GM12878 (cell line): ENCODE data around the gene NLRP7. TPM values are rescaled to one million over a fixed set of nuclear protein-coding genes. Genes with fewer than 3 reads are reported as not detected.

Experiments used
- ATAC-seq: fragments of 200-7000 bp; cut with Tn5 transposase; 3 replicates; pipeline ENCODE4 v1.9.1; 2020; ENCODE audit warnings: mild to moderate bottlenecking, moderate library complexity
- BruUV-seq: library from RNA; stranded (reverse); fragments of 400-500 nt; replicated peaks from 2 replicates; lab custom pipeline; 2021; lab: Mats Ljungman, UMichigan
- CTCF ChIA-PET: fragments of 300-600 bp; sonication (Branson Sonifier 250); formaldehyde crosslinking; extraction: SDS; loops from one replicate; lab custom pipeline; 2021; ENCODE audit warnings: inconsistent platforms; lab: Yijun Ruan, JAX
- POLR2A ChIA-PET: fragments of 350-600 bp; formaldehyde crosslinking; extraction: SDS; loops from one replicate; lab custom pipeline; 2021; ENCODE audit warnings: inconsistent platforms; lab: Charles Lee
- RAD21 ChIA-PET: fragments of 300-600 bp; sonication (Branson Sonifier 250); formaldehyde crosslinking; loops from one replicate; lab custom pipeline; 2023; ENCODE audit warnings: antibody characterized with exemption; ENCODE audit not compliant: unreplicated experiment; lab: Charles Lee
- SMC1A ChIA-PET: fragments of 300-600 bp; sonication (Branson Sonifier 250); formaldehyde crosslinking; loops from one replicate; lab custom pipeline; 2023; ENCODE audit not compliant: unreplicated experiment, uncharacterized antibody; lab: Charles Lee
- DNase-seq: peaks from one replicate; pipeline ENCODE4 v3.0.0-alpha.2; 2011; ENCODE audit warnings: low read depth, low spot score
- FAIRE-seq: peaks from 3 replicates; lab custom pipeline; 2011; peaks lifted over from hg19 to GRCh38; lab: Jason Lieb, UNC
- H2AFZ ChIP-seq: 2 replicates; pipeline ENCODE4 v1.6.0; 2011; ENCODE audit warnings: low read depth, low read length, control low read depth; ENCODE audit not compliant: control insufficient read depth
- H3K27ac ChIP-seq: 2 replicates; pipeline ENCODE4 v1.5.1; 2011; ENCODE audit warnings: control low read depth; ENCODE audit not compliant: control insufficient read depth, insufficient read depth
- H3K27me3 ChIP-seq, 2 experiments: replicated peaks in 1 of 2; 2 replicates each; pipeline versions ENCODE4 v1.6.0 to v1.6.1; 2011; ENCODE audit warnings: low read length in 1 of 2; ENCODE audit not compliant: control insufficient read depth in 2 of 2, insufficient read depth in 2 of 2
- H3K36me3 ChIP-seq, 2 experiments: 2 replicates each; pipeline ENCODE4 v1.5.1; 2011; ENCODE audit warnings: low read length in 1 of 2; ENCODE audit not compliant: control insufficient read depth in 2 of 2, insufficient read depth in 2 of 2
- H3K4me1 ChIP-seq: 2 replicates; pipeline ENCODE4 v1.6.1; 2011; ENCODE audit warnings: mild to moderate bottlenecking, low read length, moderate library complexity, mixed read lengths; ENCODE audit not compliant: control insufficient read depth, insufficient read depth
- H3K4me2 ChIP-seq: 2 replicates; pipeline ENCODE4 v1.6.0; 2011; ENCODE audit warnings: control low read depth; ENCODE audit not compliant: control insufficient read depth, insufficient read depth
- H3K4me3 ChIP-seq: fragments of 200-600 bp; sonication (generic); 2 replicates; pipeline ENCODE4 v1.5.1; 2016
- H3K79me2 ChIP-seq: 2 replicates; pipeline ENCODE4 v1.6.0; 2011; ENCODE audit warnings: low read length; ENCODE audit not compliant: control insufficient read depth, insufficient read depth
- H3K9ac ChIP-seq: 2 replicates; pipeline ENCODE4 v1.8.0; 2011; ENCODE audit warnings: low read length, control low read depth, mixed read lengths; ENCODE audit not compliant: control insufficient read depth, insufficient read depth
- H3K9me3 ChIP-seq: replicated peaks from 3 replicates; pipeline ENCODE4 v1.5.1; 2011; ENCODE audit warnings: mild to moderate bottlenecking, low read length; ENCODE audit not compliant: control insufficient read depth, insufficient read depth
- H4K20me1 ChIP-seq: 2 replicates; pipeline ENCODE4 v1.6.0; 2011; ENCODE audit not compliant: control insufficient read depth, insufficient read depth
- ATF2 ChIP-seq: IDR thresholded peaks from 2 replicates; pipeline ENCODE4 v1.6.1; 2012; ENCODE audit warnings: low read length, inconsistent platforms
- BACH1 ChIP-seq: fragments of 450-650 bp; IDR thresholded peaks from 2 replicates; pipeline ENCODE4 v1.6.1; 2017; ENCODE audit warnings: mild to moderate bottlenecking, borderline replicate concordance
- BCL11A ChIP-seq: IDR thresholded peaks from 2 replicates; pipeline ENCODE4 v1.6.1; 2011; ENCODE audit warnings: low read depth, low read length
- BRCA1 ChIP-seq: IDR thresholded peaks from 2 replicates; pipeline ENCODE4 v1.6.1; 2011; ENCODE audit warnings: low read depth, low read length, improper control_type of control experiment
- CTCF ChIP-seq, 3 experiments: IDR thresholded peaks in 2 of 3; conservative IDR thresholded peaks in 1 of 3; 2 replicates each; pipeline ENCODE4 v1.5.1; 2011; ENCODE audit warnings: low read depth in 3 of 3, low read length in 3 of 3, mild to moderate bottlenecking in 3 of 3, control low read depth in 2 of 3, moderate library complexity in 2 of 3, inconsistent platforms in 1 of 3, mixed read lengths in 1 of 3; ENCODE audit not compliant: control insufficient read depth in 2 of 3, insufficient read depth in 1 of 3; ENCODE audit errors: extremely low read depth in 1 of 3
- CUX1 ChIP-seq: IDR thresholded peaks from 2 replicates; pipeline ENCODE4 v1.6.1; 2012; ENCODE audit warnings: improper control_type of control experiment, low read depth, low read length; ENCODE audit not compliant: insufficient replicate concordance
- ESRRA ChIP-seq: IDR thresholded peaks from 2 replicates; pipeline ENCODE4 v1.6.1; 2012; ENCODE audit warnings: mild to moderate bottlenecking, low read length, improper control_type of control experiment
- MTA2 ChIP-seq: fragments of 450-650 bp; IDR thresholded peaks from 2 replicates; pipeline ENCODE4 v1.6.1; 2016; ENCODE audit warnings: low read depth, mild to moderate bottlenecking, moderate library complexity
- MTA3 ChIP-seq: IDR thresholded peaks from 2 replicates; pipeline ENCODE4 v1.6.1; 2012; ENCODE audit warnings: low read length, inconsistent platforms, borderline replicate concordance
- MXI1 ChIP-seq: fragments of 150-350 bp; IDR thresholded peaks from 2 replicates; pipeline ENCODE4 v1.6.1; 2011; ENCODE audit warnings: low read depth, mild to moderate bottlenecking, inconsistent platforms, low read length, improper control_type of control experiment
- RUNX3 ChIP-seq: IDR thresholded peaks from 2 replicates; pipeline ENCODE4 v1.6.1; 2012; ENCODE audit warnings: low read length, inconsistent platforms
- TAF1 ChIP-seq: IDR thresholded peaks from 2 replicates; pipeline ENCODE4 v1.6.1; 2011; ENCODE audit warnings: mild to moderate bottlenecking, low read depth, low read length, borderline replicate concordance
- TCF12 ChIP-seq: IDR thresholded peaks from 2 replicates; pipeline ENCODE4 v1.6.1; 2011; ENCODE audit warnings: low read depth, mild to moderate bottlenecking, low read length
- TCF3 ChIP-seq: IDR thresholded peaks from 2 replicates; pipeline ENCODE4 v1.6.1; 2012; ENCODE audit warnings: low read depth, mild to moderate bottlenecking, low read length, borderline replicate concordance; ENCODE audit not compliant: insufficient read depth
- YY1 ChIP-seq: IDR thresholded peaks from 2 replicates; pipeline ENCODE4 v1.6.1; 2011; ENCODE audit warnings: low read depth, mild to moderate bottlenecking, low read length
- ZNF24 ChIP-seq: fragments of 450-650 bp; IDR thresholded peaks from 2 replicates; pipeline ENCODE4 v1.6.1; 2017; ENCODE audit warnings: antibody characterized with exemption, mild to moderate bottlenecking
- ZNF622 ChIP-seq: fragments of 450-650 bp; IDR thresholded peaks from 2 replicates; pipeline ENCODE4 v1.6.1; 2017; ENCODE audit warnings: mild to moderate bottlenecking, inconsistent platforms
- WGBS: methylation state at CpG from one replicate; pipeline ENCODE4 v1.1.6; 2016; ENCODE audit warnings: low lambda C conversion rate; ENCODE audit not compliant: insufficient replicate concordance, insufficient coverage; ENCODE audit errors: missing lambda C conversion rate; 5-methylcytosine and 5-hydroxymethylcytosine counted together
- in situ Hi-C: fragments of 300-500 bp; cut with MboI; formaldehyde crosslinking; loops from 9 replicates; pipeline ENCODE4 v1.14.3; 2018; ENCODE audit warnings: mixed read lengths
- intact Hi-C: fragments of 100-400 bp; cut with micrococcal nuclease; formaldehyde crosslinking; loops from one replicate; pipeline ENCODE4 v1.14.2; 2022; ENCODE audit not compliant: unreplicated experiment
- polyA plus RNA-seq, 11 experiments: library from polyadenylated mRNA; depleted of rRNA in 4 of 11; unstranded in 6 of 11; stranded (reverse) in 5 of 11; fragments of >200 nt; fragmentation: Nextera tagmentation in 4 of 11; fragmentation: Illumina TruSeq in 1 of 11; extraction: Ambion mirVana in 4 of 11; extraction: Trizol in 1 of 11; gene quantifications; 1 replicate in 1 of 11; 2 replicates in 10 of 11; pipeline versions ENCODE4 v1.2.1 to v1.2.3, GENCODE V29; 2011 to 2016; ENCODE audit warnings: inconsistent platforms in 2 of 11, missing spikeins in 2 of 11, low read depth in 1 of 11
- total RNA-seq, 4 experiments: library from RNA; depleted of rRNA in 3 of 4; stranded (reverse); fragments of >200 nt in 3 of 4; fragmentation: Illumina TruSeq in 1 of 4; extraction: Trizol in 1 of 4; gene quantifications; 2 replicates each; pipeline versions ENCODE4 v1.2.1 to v1.2.3, GENCODE V29; 2013 to 2021

NLRP7 gene
- total and polyA plus RNA-seq, 10 of the 15 experiments (the other 5 are each of a cell fraction or from before 2014, with no cell fraction given), result 0.08 to 3.4 (median 0.31) TPM

GRCh38 chr19:54937926-54938325, 9.4 kb downstream of the NLRP7 start:
- Histone ChIP-seq H3K9ac (no peak overlapping the region), H3K9me3 (no peaks in the 10 kb centered on the region; the same call in 2 of the 3 replicates), H3K27ac (no peak overlapping the region), H3K27me3 (no peaks in the 10 kb centered on the region), H4K20me1 (no peaks in the 10 kb centered on the region), H3K36me3 (no peaks in the 10 kb centered on the region), H3K4me1 (peaks cover 13% of the 10 kb centered on the region), H2AFZ (no peak overlapping the region), H3K79me2 (no peaks in the 10 kb centered on the region), H3K4me3 (0 out of 2 replicates have a peak overlapping the region, but pooled peaks have one; percentile 36), H3K4me2 (peak overlapping the region; percentile 26; the same call in 1 of the 2 replicates)
- ChIA-PET RAD21 (interaction anchor here (0.7 to 0.8 kb wide), 2 partner anchors 57 to 63 kb away, joined by 4 read pairs; no protein-coding TSS in a partner anchor), POLR2A (interaction anchor here (0.6 to 0.7 kb wide), 2 partner anchors 90 to 880 kb away, joined by 4 to 8 read pairs; no protein-coding TSS in a partner anchor), SMC1A (interaction anchor here (0.6 kb wide), 1 partner anchor 11 kb away, joined by 3 read pairs; no protein-coding TSS in a partner anchor), CTCF (no interaction called here)
- WGBS, result 3% methylated on average over 9 of the region's 9 CpGs
- in situ Hi-C loops (no loop called here), intact Hi-C loops (no loop called here)
- DNase-seq, result peak; percentile 74
- FAIRE-seq, result peak; percentile 85
- BruUV-seq, result no TSS peak
- ATAC-seq, result peak; percentile 79
- TF ChIP-seq BRCA1 (no peak), MTA3 (no peak), ATF2 (peak; percentile 35; the same call in 1 of the 2 replicates), MTA2 (no peak), TCF12 (peak; percentile 76; the same call in 1 of the 2 replicates), ZNF24 (no peak), ZNF622 (no peak), YY1 (no peak), MXI1 (no peak), ESRRA (no peak), BACH1 (no peak), RUNX3 (peak; percentile 71; the same call in 1 of the 2 replicates), TCF3 (0 out of 2 replicates have a peak, but pooled peaks have one; percentile 40), BCL11A (0 out of 2 replicates have a peak, but pooled peaks have one; percentile 28), TAF1 (no peak), CUX1 (no peak), CTCF (IDR thresholded peaks at IDR 0.05 in 2 of 3, conservative IDR thresholded peaks at IDR 0.05 in 1 of 3; ENCODE audit: control insufficient read depth in 2 of 3, extremely low read depth in 1 of 3, insufficient read depth in 1 of 3, low read depth in 3 of 3, low read length in 3 of 3) (no peak)
